ENCODE data around the gene SEMA6B. TPM values are rescaled to one million over a fixed set of nuclear protein-coding genes. Genes with fewer than 3 reads are reported as not detected.

The SEMA6B gene
- polyA plus RNA-seq, 1 of the 3 experiments (the other 2 are of a cell fraction): 3.7 TPM

DNA sequence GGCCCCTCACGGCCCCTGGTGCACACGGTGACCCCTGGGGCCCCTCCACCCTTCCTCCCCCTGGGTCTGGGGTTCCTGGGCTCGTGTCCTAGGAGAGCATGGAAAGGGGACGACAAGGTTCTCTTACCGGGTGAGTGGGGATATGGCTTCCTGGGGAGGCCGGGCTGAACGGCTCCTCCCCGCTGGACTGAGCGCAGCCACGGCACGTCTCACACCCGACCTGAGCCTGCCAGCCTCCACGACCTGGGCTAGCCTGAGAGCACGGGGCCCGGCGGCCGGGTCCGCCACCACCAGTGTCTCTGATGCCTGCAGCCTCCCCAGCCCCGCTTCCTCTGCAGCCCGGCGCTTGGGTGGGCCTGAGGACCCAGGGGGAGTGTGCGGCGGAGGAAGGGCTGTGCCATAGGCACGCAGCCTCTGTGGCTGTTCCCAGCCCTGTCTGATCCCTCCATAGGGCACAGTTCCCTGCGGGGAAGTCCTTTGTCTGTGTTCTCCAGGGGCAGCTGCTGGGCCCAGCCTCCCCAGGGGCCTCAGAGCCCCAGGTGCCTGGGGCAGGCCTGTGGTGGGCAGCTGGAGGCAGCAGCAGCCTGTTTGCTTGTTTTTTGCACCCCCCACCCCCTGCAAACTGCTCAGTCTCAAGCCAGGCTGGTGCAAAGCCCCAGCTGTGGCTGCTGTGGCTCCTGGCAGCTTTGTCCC is 56.2 kb downstream of the SEMA6B start:
- H2AFZ ChIP-seq (ENCODE audit: low read depth): no peak overlapping the region
- POLR2A ChIA-PET: interaction anchor here (1.2 kb wide), 1 partner anchor 29 kb away, joined by 4 read pairs; no protein-coding TSS in a partner anchor
- CTCF ChIA-PET: interaction anchor here (4.1 kb wide), 1 partner anchor 21 kb away, joined by 24 read pairs; no protein-coding TSS in a partner anchor
- H3K27me3 ChIP-seq (ENCODE audit: insufficient read depth): no peaks in the 10 kb centered on the region
- H3K9me2 ChIP-seq: no peaks in the 10 kb centered on the region
- peaks cover 0 to 44% of the 10 kb centered on the region in 2 experiments for H3K36me3 ChIP-seq (replicated peaks in 1 of 2; ENCODE audit: control insufficient read depth in 1 of 2, insufficient read depth in 2 of 2, low read length in 1 of 2)
- H3F3A ChIP-seq (replicated peaks; ENCODE audit: insufficient read depth): peaks cover 3% of the 10 kb centered on the region
- H3K9me3 ChIP-seq: no peaks in the 10 kb centered on the region
- no peaks in the 10 kb centered on the region for H3K79me2 ChIP-seq (ENCODE audit: insufficient read depth)
- H3K4me3 ChIP-seq (ENCODE audit: low read depth in 2 of 2, low read length in 1 of 2): no peak overlapping the region
- no peak for TF ChIP-seq FOXM1 (IDR thresholded peaks at IDR 0.05; ENCODE audit: low read depth)
- TF ChIP-seq GABPA (IDR thresholded peaks at IDR 0.05; ENCODE audit: low read depth): no peak
- TF ChIP-seq NFIC (IDR thresholded peaks at IDR 0.05; ENCODE audit: borderline replicate concordance): no peak
- no peak for TF ChIP-seq MEF2A (IDR thresholded peaks at IDR 0.05; ENCODE audit: borderline replicate concordance, low read depth)
- TF ChIP-seq EP300 (IDR thresholded peaks at IDR 0.05; ENCODE audit: borderline replicate concordance in 1 of 2, low read depth in 1 of 2, low read length in 1 of 2): no peak
- TF ChIP-seq TAF1 (IDR thresholded peaks at IDR 0.05; ENCODE audit: borderline replicate concordance, low read depth, low read length): no peak
- TF ChIP-seq CHD2 (IDR thresholded peaks at IDR 0.05; ENCODE audit: low read length, partially characterized antibody): no peak
- TF ChIP-seq SIN3A (IDR thresholded peaks at IDR 0.05; ENCODE audit: borderline replicate concordance, low read depth, low read length): no peak
- no peak for TF ChIP-seq NRF1 (IDR thresholded peaks at IDR 0.05; ENCODE audit: low read depth, low read length)
- no peak for TF ChIP-seq RFX5 (IDR thresholded peaks at IDR 0.05; ENCODE audit: low read length)
- TF ChIP-seq, protein P1, sequence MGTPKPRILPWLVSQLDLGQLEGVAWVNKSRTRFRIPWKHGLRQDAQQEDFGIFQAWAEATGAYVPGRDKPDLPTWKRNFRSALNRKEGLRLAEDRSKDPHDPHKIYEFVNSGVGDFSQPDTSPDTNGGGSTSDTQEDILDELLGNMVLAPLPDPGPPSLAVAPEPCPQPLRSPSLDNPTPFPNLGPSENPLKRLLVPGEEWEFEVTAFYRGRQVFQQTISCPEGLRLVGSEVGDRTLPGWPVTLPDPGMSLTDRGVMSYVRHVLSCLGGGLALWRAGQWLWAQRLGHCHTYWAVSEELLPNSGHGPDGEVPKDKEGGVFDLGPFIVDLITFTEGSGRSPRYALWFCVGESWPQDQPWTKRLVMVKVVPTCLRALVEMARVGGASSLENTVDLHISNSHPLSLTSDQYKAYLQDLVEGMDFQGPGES (IDR thresholded peaks at IDR 0.05; ENCODE audit: low read depth, low read length): no peak
- TF ChIP-seq, protein P2, sequence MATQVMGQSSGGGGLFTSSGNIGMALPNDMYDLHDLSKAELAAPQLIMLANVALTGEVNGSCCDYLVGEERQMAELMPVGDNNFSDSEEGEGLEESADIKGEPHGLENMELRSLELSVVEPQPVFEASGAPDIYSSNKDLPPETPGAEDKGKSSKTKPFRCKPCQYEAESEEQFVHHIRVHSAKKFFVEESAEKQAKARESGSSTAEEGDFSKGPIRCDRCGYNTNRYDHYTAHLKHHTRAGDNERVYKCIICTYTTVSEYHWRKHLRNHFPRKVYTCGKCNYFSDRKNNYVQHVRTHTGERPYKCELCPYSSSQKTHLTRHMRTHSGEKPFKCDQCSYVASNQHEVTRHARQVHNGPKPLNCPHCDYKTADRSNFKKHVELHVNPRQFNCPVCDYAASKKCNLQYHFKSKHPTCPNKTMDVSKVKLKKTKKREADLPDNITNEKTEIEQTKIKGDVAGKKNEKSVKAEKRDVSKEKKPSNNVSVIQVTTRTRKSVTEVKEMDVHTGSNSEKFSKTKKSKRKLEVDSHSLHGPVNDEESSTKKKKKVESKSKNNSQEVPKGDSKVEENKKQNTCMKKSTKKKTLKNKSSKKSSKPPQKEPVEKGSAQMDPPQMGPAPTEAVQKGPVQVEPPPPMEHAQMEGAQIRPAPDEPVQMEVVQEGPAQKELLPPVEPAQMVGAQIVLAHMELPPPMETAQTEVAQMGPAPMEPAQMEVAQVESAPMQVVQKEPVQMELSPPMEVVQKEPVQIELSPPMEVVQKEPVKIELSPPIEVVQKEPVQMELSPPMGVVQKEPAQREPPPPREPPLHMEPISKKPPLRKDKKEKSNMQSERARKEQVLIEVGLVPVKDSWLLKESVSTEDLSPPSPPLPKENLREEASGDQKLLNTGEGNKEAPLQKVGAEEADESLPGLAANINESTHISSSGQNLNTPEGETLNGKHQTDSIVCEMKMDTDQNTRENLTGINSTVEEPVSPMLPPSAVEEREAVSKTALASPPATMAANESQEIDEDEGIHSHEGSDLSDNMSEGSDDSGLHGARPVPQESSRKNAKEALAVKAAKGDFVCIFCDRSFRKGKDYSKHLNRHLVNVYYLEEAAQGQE (IDR thresholded peaks at IDR 0.05; ENCODE audit: low read depth, low read length): no peak
- TF ChIP-seq TEAD4 (IDR thresholded peaks at IDR 0.05; ENCODE audit: borderline replicate concordance, insufficient read depth): no peak
- TF ChIP-seq FOXJ3 (CRISPR knock-in tag; IDR thresholded peaks at IDR 0.05): no peak
- TF ChIP-seq, protein P3, sequence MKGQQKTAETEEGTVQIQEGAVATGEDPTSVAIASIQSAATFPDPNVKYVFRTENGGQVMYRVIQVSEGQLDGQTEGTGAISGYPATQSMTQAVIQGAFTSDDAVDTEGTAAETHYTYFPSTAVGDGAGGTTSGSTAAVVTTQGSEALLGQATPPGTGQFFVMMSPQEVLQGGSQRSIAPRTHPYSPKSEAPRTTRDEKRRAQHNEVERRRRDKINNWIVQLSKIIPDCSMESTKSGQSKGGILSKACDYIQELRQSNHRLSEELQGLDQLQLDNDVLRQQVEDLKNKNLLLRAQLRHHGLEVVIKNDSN (IDR thresholded peaks at IDR 0.05; ENCODE audit: borderline replicate concordance, low read depth): no peak
- no peak overlapping the region for H3K9ac ChIP-seq
- DNase-seq: no peak
- 89% methylated on average over 17 of the region's 25 CpGs for WGBS (ENCODE audit: low lambda C conversion rate)
- no peaks in the 10 kb centered on the region for H4K20me1 ChIP-seq (ENCODE audit: insufficient read depth)
- H3K4me1 ChIP-seq (ENCODE audit: control insufficient read depth in 1 of 2, insufficient read depth in 2 of 2, low read depth in 1 of 2, low read length in 1 of 2): 0 out of 4 replicates have a peak, but pooled peaks cover 0 to 7% of the 10 kb centered on the region in 2 experiments
- H3K27ac ChIP-seq (ENCODE audit: low read depth in 2 of 2, low read length in 1 of 2): no peak overlapping the region
- H3K4me2 ChIP-seq: no peak overlapping the region
